HepG2 (cell line): ENCODE measurements around the gene TNFSF12. TPM values are rescaled to one million over a fixed set of nuclear protein-coding genes. Genes with fewer than 3 reads are reported as not detected.
A peak's percentile ranks its signal among the peaks of the same experiment; 100 is the strongest.

Experiments used
- CBFB ChIP-seq: sonication (generic); formaldehyde crosslinking; IDR thresholded peaks from 2 replicates; pipeline ENCODE4 v1.4.0; 2020; ENCODE audit warnings: missing genetic modification reagents
- CHD2 ChIP-seq: IDR thresholded peaks from 2 replicates; pipeline ENCODE4 v1.6.1; 2011; ENCODE audit warnings: low read depth, low read length, improper control_type of control experiment
- GABPB1 ChIP-seq: IDR thresholded peaks from 2 replicates; pipeline ENCODE4 v1.6.1; 2016; ENCODE audit warnings: mild to moderate bottlenecking, missing genetic modification reagents, moderate library complexity, missing compliant biosample characterization
- GATAD2A ChIP-seq: IDR thresholded peaks from 2 replicates; pipeline ENCODE4 v1.6.1; 2016
- KDM4B ChIP-seq: sonication (generic); formaldehyde crosslinking; IDR thresholded peaks from 2 replicates; pipeline ENCODE4 v1.4.0; 2020; ENCODE audit warnings: missing genetic modification reagents
- KMT2B ChIP-seq: IDR thresholded peaks from 2 replicates; pipeline ENCODE4 v1.6.1; 2016; ENCODE audit warnings: missing genetic modification reagents, missing compliant biosample characterization
- LCORL ChIP-seq, 2 experiments: fragments of 450-650 bp in 1 of 2; sonication (generic) in 1 of 2; formaldehyde crosslinking in 1 of 2; IDR thresholded peaks; 2 replicates each; pipeline versions ENCODE4 v1.5.0 to v1.6.1; 2017 to 2020; ENCODE audit warnings: antibody characterized with exemption in 1 of 2, missing genetic modification reagents in 1 of 2
- MAF1 ChIP-seq: sonication (generic); formaldehyde crosslinking; IDR thresholded peaks from 2 replicates; pipeline ENCODE4 v1.5.0; 2020; ENCODE audit warnings: missing genetic modification reagents, borderline replicate concordance
- NKX3-1 ChIP-seq: sonication (generic); formaldehyde crosslinking; IDR thresholded peaks from 2 replicates; pipeline ENCODE4 v1.5.0; 2020; ENCODE audit warnings: missing genetic modification reagents
- PAF1 ChIP-seq: IDR thresholded peaks from 2 replicates; pipeline ENCODE4 v1.6.1; 2016; ENCODE audit warnings: missing genetic modification reagents, missing compliant biosample characterization
- RAD51 ChIP-seq: fragments of 450-650 bp; IDR thresholded peaks from 2 replicates; pipeline ENCODE4 v1.6.1; 2016; ENCODE audit warnings: borderline replicate concordance
- SATB2 ChIP-seq: sonication (generic); formaldehyde crosslinking; IDR thresholded peaks from 2 replicates; pipeline ENCODE4 v1.5.0; 2020; ENCODE audit warnings: missing genetic modification reagents
- ZBTB7B ChIP-seq: sonication (generic); formaldehyde crosslinking; IDR thresholded peaks from 2 replicates; pipeline ENCODE4 v1.4.0; 2020; ENCODE audit warnings: missing genetic modification reagents
- ZNF143 ChIP-seq: sonication (generic); formaldehyde crosslinking; IDR thresholded peaks from 2 replicates; pipeline ENCODE4 v1.4.0; 2020; ENCODE audit warnings: missing genetic modification reagents
- ZNF383 ChIP-seq: sonication (generic); formaldehyde crosslinking; IDR thresholded peaks from 2 replicates; pipeline ENCODE4 v1.4.0; 2020; ENCODE audit warnings: missing genetic modification reagents, mild to moderate bottlenecking, borderline replicate concordance
- ZNF777 ChIP-seq: sonication (generic); formaldehyde crosslinking; IDR thresholded peaks from 2 replicates; pipeline ENCODE4 v1.4.0; 2020; ENCODE audit warnings: missing genetic modification reagents
- ZSCAN29 ChIP-seq: sonication (generic); formaldehyde crosslinking; conservative IDR thresholded peaks from 2 replicates; pipeline ENCODE4 v1.4.0; 2020; ENCODE audit warnings: mild to moderate bottlenecking, missing genetic modification reagents
- polyA plus RNA-seq, 8 experiments: library from polyadenylated mRNA; depleted of rRNA in 3 of 8; stranded (reverse) in 7 of 8; unstranded in 1 of 8; fragments of >200 nt; fragmentation: Illumina TruSeq in 4 of 8; extraction: Trizol in 4 of 8; gene quantifications; 2 replicates each; pipeline versions ENCODE4 v1.2.1 to v1.2.3, GENCODE V29; 2011 to 2016; ENCODE audit warnings: low read depth in 4 of 8, missing spikeins in 1 of 8, mixed read lengths in 1 of 8; ENCODE audit not compliant: insufficient read depth in 1 of 8
- total RNA-seq, 5 experiments: library from RNA; depleted of rRNA; stranded (reverse); fragments of >200 nt; fragmentation: Illumina TruSeq; extraction: Trizol; gene quantifications; 2 replicates each; pipeline ENCODE4 v1.2.3, GENCODE V29; 2016; ENCODE audit warnings: low read depth in 1 of 5
- TF ChIP-seq, protein P1 (sequence below): sonication (generic); formaldehyde crosslinking; IDR thresholded peaks from 2 replicates; pipeline ENCODE4 v1.8.1; 2023; ENCODE audit warnings: mild to moderate bottlenecking, moderate library complexity, missing genetic modification reagents
- TF ChIP-seq, protein P2 (sequence below): sonication (generic); formaldehyde crosslinking; IDR thresholded peaks from 2 replicates; pipeline ENCODE4 v1.4.0; 2020; ENCODE audit warnings: missing genetic modification reagents
- TF ChIP-seq, protein P3 (sequence below): sonication (generic); formaldehyde crosslinking; IDR thresholded peaks from 2 replicates; pipeline ENCODE4 v1.4.0; 2020; ENCODE audit warnings: missing genetic modification reagents, mild to moderate bottlenecking, borderline replicate concordance
- TF ChIP-seq, protein P4 (sequence below): sonication (generic); formaldehyde crosslinking; IDR thresholded peaks from 2 replicates; pipeline ENCODE4 v1.4.0; 2020; ENCODE audit warnings: missing genetic modification reagents

TNFSF12 gene
- total and polyA plus RNA-seq, 2 of the 13 experiments (the other 11 are each of a cell fraction or from before 2014, with no cell fraction given), result 0.93 to 7.2 TPM

DNA sequence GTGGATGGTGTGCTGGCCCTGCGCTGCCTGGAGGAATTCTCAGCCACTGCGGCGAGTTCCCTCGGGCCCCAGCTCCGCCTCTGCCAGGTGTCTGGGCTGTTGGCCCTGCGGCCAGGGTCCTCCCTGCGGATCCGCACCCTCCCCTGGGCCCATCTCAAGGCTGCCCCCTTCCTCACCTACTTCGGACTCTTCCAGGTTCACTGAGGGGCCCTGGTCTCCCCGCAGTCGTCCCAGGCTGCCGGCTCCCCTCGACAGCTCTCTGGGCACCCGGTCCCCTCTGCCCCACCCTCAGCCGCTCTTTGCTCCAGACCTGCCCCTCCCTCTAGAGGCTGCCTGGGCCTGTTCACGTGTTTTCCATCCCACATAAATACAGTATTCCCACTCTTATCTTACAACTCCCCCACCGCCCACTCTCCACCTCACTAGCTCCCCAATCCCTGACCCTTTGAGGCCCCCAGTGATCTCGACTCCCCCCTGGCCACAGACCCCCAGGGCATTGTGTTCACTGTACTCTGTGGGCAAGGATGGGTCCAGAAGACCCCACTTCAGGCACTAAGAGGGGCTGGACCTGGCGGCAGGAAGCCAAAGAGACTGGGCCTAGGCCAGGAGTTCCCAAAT lies 8.4 kb downstream of the TNFSF12 start (continued):
- TF ChIP-seq KDM4B (0 out of 2 replicates have a peak, but pooled peaks have one; percentile 24), NKX3-1 (CRISPR knock-in tag) (no peak), KMT2B (CRISPR knock-in tag) (peak; percentile 3; the same call in 1 of the 2 replicates), ZBTB7B (CRISPR knock-in tag) (peak; percentile 66), GATAD2A (CRISPR knock-in tag) (peak; percentile 62; the same call in 1 of the 2 replicates), PAF1 (CRISPR knock-in tag) (no peak), LCORL (IDR thresholded peaks at IDR 0.05) (no peak), LCORL (CRISPR knock-in tag; IDR thresholded peaks at IDR 0.05) (peak; percentile 74), CHD2 (no peak), GABPB1 (peak; percentile 42; the same call in 1 of the 2 replicates), MAF1 (CRISPR knock-in tag) (no peak), RAD51 (no peak), ZSCAN29 (CRISPR knock-in tag) (0 out of 2 replicates have a peak, but pooled peaks have one; percentile 4), CBFB (CRISPR knock-in tag) (0 out of 2 replicates have a peak, but pooled peaks have one; percentile 37), SATB2 (CRISPR knock-in tag) (no peak), ZNF777 (CRISPR knock-in tag) (peak; percentile 93), ZNF383 (CRISPR knock-in tag) (no peak), ZNF143 (CRISPR knock-in tag) (no peak)
- TF ChIP-seq, protein P1, sequence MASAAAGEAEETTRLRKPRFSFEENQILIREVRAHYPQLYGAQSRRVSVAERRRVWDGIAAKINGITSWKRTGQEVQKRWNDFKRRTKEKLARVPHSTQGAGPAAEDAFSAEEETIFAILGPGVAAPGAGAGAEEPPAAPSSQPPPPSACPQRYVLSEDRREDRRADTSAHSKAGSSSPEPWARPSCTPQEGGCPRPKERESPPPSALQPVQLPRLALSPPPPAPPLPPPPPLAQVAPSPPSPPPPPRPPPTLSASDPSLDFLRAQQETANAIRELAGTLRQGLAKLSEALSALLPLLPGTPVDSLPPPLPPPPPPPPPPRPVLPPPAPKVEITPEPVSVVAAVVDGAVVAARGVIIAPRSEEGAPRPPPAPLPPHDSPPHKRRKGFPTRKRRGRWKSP (CRISPR knock-in tag), result 0 out of 2 replicates have a peak, but pooled peaks have one; percentile 38
- TF ChIP-seq, protein P2, sequence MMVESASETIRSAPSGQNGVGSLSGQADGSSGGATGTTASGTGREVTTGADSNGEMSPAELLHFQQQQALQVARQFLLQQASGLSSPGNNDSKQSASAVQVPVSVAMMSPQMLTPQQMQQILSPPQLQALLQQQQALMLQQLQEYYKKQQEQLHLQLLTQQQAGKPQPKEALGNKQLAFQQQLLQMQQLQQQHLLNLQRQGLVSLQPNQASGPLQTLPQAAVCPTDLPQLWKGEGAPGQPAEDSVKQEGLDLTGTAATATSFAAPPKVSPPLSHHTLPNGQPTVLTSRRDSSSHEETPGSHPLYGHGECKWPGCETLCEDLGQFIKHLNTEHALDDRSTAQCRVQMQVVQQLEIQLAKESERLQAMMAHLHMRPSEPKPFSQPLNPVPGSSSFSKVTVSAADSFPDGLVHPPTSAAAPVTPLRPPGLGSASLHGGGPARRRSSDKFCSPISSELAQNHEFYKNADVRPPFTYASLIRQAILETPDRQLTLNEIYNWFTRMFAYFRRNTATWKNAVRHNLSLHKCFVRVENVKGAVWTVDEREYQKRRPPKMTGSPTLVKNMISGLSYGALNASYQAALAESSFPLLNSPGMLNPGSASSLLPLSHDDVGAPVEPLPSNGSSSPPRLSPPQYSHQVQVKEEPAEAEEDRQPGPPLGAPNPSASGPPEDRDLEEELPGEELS, result no peak; the same call in 1 of the 2 replicates
- TF ChIP-seq, protein P3, sequence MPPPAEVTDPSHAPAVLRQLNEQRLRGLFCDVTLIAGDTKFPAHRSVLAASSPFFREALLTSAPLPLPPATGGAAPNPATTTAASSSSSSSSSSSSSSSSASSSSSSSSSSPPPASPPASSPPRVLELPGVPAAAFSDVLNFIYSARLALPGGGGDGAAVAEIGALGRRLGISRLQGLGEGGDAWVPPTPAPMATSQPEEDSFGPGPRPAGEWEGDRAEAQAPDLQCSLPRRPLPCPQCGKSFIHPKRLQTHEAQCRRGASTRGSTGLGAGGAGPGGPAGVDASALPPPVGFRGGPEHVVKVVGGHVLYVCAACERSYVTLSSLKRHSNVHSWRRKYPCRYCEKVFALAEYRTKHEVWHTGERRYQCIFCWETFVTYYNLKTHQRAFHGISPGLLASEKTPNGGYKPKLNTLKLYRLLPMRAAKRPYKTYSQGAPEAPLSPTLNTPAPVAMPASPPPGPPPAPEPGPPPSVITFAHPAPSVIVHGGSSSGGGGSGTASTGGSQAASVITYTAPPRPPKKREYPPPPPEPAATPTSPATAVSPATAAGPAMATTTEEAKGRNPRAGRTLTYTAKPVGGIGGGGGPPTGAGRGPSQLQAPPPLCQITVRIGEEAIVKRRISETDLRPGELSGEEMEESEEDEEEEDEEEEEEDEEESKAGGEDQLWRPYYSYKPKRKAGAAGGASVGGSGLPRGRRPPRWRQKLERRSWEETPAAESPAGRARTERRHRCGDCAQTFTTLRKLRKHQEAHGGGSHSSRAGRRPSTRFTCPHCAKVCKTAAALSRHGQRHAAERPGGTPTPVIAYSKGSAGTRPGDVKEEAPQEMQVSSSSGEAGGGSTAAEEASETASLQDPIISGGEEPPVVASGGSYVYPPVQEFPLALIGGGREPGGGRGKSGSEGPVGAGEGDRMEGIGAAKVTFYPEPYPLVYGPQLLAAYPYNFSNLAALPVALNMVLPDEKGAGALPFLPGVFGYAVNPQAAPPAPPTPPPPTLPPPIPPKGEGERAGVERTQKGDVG (CRISPR knock-in tag), result no peak
- TF ChIP-seq, protein P4, sequence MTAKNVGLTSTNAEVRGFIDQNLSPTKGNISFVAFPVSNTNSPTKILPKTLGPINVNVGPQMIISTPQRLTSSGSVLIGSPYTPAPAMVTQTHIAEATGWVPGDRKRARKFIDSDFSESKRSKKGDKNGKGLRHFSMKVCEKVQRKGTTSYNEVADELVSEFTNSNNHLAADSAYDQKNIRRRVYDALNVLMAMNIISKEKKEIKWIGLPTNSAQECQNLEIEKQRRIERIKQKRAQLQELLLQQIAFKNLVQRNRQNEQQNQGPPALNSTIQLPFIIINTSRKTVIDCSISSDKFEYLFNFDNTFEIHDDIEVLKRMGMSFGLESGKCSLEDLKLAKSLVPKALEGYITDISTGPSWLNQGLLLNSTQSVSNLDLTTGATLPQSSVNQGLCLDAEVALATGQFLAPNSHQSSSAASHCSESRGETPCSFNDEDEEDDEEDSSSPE (CRISPR knock-in tag), result peak; percentile 47; the same call in 1 of the 2 replicates
